ENCODE data around the gene IDI1. TPM values are rescaled to one million over a fixed set of nuclear protein-coding genes. Genes with fewer than 3 reads are reported as not detected.

Gene IDI1
- total RNA-seq, 1 donor from 2014 or later, result 42.9 TPM

GRCh38 chr10:1054684-1055083 lies 5.8 kb upstream of the IDI1 start:
- Mint-ChIP-seq H3K9me3 (no peaks in the 10 kb centered on the region), H3K27me3 (ENCODE audit: low read depth) (no peaks in the 10 kb centered on the region), H3K27ac (peak overlapping the region; percentile 89), H3K36me3 (peaks cover 9% of the 10 kb centered on the region), H3K4me1 (peaks cover 62% of the 10 kb centered on the region), H3K4me3 (peak overlapping the region; percentile 94)
- DNase-seq (ENCODE audit: low spot score in 2 of 2, unreplicated experiment in 2 of 2), result no peak
- no peak for TF ChIP-seq CTCF (IDR thresholded peaks at IDR 0.05; ENCODE audit: unreplicated experiment)

GRCh38 chr10:1050554-1050953 lies 1.6 kb upstream of the IDI1 start:
- peaks cover 9% of the 10 kb centered on the region for H3K36me3 Mint-ChIP-seq
- no peak for DNase-seq (ENCODE audit: low spot score in 2 of 2, unreplicated experiment in 2 of 2)
- H3K4me1 Mint-ChIP-seq, result peaks cover 56% of the 10 kb centered on the region
- no peaks in the 10 kb centered on the region for H3K27me3 Mint-ChIP-seq (ENCODE audit: low read depth)
- peak overlapping the region; percentile 92 for H3K4me3 Mint-ChIP-seq
- no peaks in the 10 kb centered on the region for H3K9me3 Mint-ChIP-seq
- H3K27ac Mint-ChIP-seq, result peak overlapping the region; percentile 100
- no peak for TF ChIP-seq CTCF (IDR thresholded peaks at IDR 0.05; ENCODE audit: unreplicated experiment)

GRCh38 chr10:1050145-1050544 lies 1.2 kb upstream of the IDI1 start:
- no peak for DNase-seq (ENCODE audit: low spot score in 2 of 2, unreplicated experiment in 2 of 2)
- H3K27ac Mint-ChIP-seq, result peak overlapping the region; percentile 100
- H3K4me3 Mint-ChIP-seq, result peak overlapping the region; percentile 92
- no peaks in the 10 kb centered on the region for H3K27me3 Mint-ChIP-seq (ENCODE audit: low read depth)
- TF ChIP-seq CTCF (IDR thresholded peaks at IDR 0.05; ENCODE audit: unreplicated experiment), result no peak
- peaks cover 55% of the 10 kb centered on the region for H3K4me1 Mint-ChIP-seq
- peaks cover 9% of the 10 kb centered on the region for H3K36me3 Mint-ChIP-seq
- no peaks in the 10 kb centered on the region for H3K9me3 Mint-ChIP-seq

- Mint-ChIP-seq H3K4me3 (peak overlapping the region; percentile 92), H3K4me1 (peaks cover 54% of the 10 kb centered on the region), H3K27me3 (ENCODE audit: low read depth) (no peaks in the 10 kb centered on the region), H3K27ac (peak overlapping the region; percentile 100), H3K36me3 (peaks cover 9% of the 10 kb centered on the region), H3K9me3 (no peaks in the 10 kb centered on the region)
- TF ChIP-seq CTCF (IDR thresholded peaks at IDR 0.05; ENCODE audit: unreplicated experiment), result no peak
- peak in 1 of 2 experiments; percentile 65 for DNase-seq (ENCODE audit: low spot score in 2 of 2, unreplicated experiment in 2 of 2)
Measured at GRCh38 chr10:1049425-1049958, 573 bp upstream of the IDI1 start.

- Mint-ChIP-seq H3K27ac (peak overlapping the region; percentile 100), H3K4me3 (peak overlapping the region; percentile 92), H3K36me3 (peaks cover 11% of the 10 kb centered on the region), H3K4me1 (peaks cover 52% of the 10 kb centered on the region), H3K9me3 (no peaks in the 10 kb centered on the region), H3K27me3 (ENCODE audit: low read depth) (no peaks in the 10 kb centered on the region)
- no peak for DNase-seq (ENCODE audit: low spot score in 2 of 2, unreplicated experiment in 2 of 2)
- no peak for TF ChIP-seq CTCF (IDR thresholded peaks at IDR 0.05; ENCODE audit: unreplicated experiment)
Measured at GRCh38 chr10:1048349-1048731, 579 bp downstream of the IDI1 start.

GRCh38 chr10:1047937-1048336 lies 982 bp downstream of the IDI1 start:
- DNase-seq (ENCODE audit: low spot score in 2 of 2, unreplicated experiment in 2 of 2), result no peak
- Mint-ChIP-seq H3K4me3 (peak overlapping the region; percentile 92), H3K36me3 (peaks cover 16% of the 10 kb centered on the region), H3K27me3 (ENCODE audit: low read depth) (no peaks in the 10 kb centered on the region), H3K4me1 (peaks cover 53% of the 10 kb centered on the region), H3K27ac (peak overlapping the region; percentile 100), H3K9me3 (no peaks in the 10 kb centered on the region)
- no peak for TF ChIP-seq CTCF (IDR thresholded peaks at IDR 0.05; ENCODE audit: unreplicated experiment)

Data from mesothelial cell of epicardium (in vitro differentiated cells).